H4 (cell line): ENCODE results near the gene CTSH. TPM values are rescaled to one million over a fixed set of nuclear protein-coding genes. Genes with fewer than 3 reads are reported as not detected.
A peak's percentile ranks its signal among the peaks of the same experiment; 100 is the strongest.

Experiments
- DNase-seq: peaks from one replicate; pipeline ENCODE4 v3.0.0-alpha.2; 2015; ENCODE audit warnings: low spot score
- total RNA-seq: library from RNA; depleted of rRNA; stranded (reverse); fragments of >200 nt; shearing (Covaris generic); gene quantifications from 2 replicates; pipeline ENCODE4 v1.2.3, GENCODE V29; 2014; rRNA removed

Gene CTSH
- total RNA-seq = 39.9 and 40.5 TPM in 2 replicates

GRCh38 chr15:78944669-78945407, at the start of gene CTSH:
Gene CTSH, minus strand, starts transcription at chr15:78945046. Its CDS starts 65 bp downstream, at chr15:78944981.
- DNase-seq = no peak

- DNase-seq = no peak
Measured at GRCh38 chr15:78993931-78994530, 49.2 kb upstream of the CTSH start.

GRCh38 chr15:78993257-78993930, 48.5 kb upstream of the CTSH start:
- DNase-seq = no peak

GRCh38 chr15:78992416-78993256, 47.8 kb upstream of the CTSH start:
- DNase-seq = no peak

GRCh38 chr15:78991879-78992278, 47.0 kb upstream of the CTSH start:
- DNase-seq = no peak

- DNase-seq = no peak
Measured at GRCh38 chr15:78991476-78991875, 46.6 kb upstream of the CTSH start.

- no peak for DNase-seq
Measured at GRCh38 chr15:78990278-78990677, 45.4 kb upstream of the CTSH start.

- DNase-seq = no peak
Measured at GRCh38 chr15:78989701-78990240, 44.9 kb upstream of the CTSH start.

GRCh38 chr15:78988361-78988911, 43.6 kb upstream of the CTSH start:
- DNase-seq = peak; percentile 97

- no peak for DNase-seq
Measured at GRCh38 chr15:78987556-78988360, 42.9 kb upstream of the CTSH start.

GRCh38 chr15:78985859-78986475, 41.1 kb upstream of the CTSH start:
- no peak for DNase-seq

- no peak for DNase-seq
Measured at GRCh38 chr15:78984041-78984440, 39.2 kb upstream of the CTSH start.

GRCh38 chr15:78983146-78983918, 38.5 kb upstream of the CTSH start:
- no peak for DNase-seq

- DNase-seq = no peak
Measured at GRCh38 chr15:78982736-78983135, 37.9 kb upstream of the CTSH start.

- DNase-seq = no peak
Measured at GRCh38 chr15:78981532-78982313, 36.9 kb upstream of the CTSH start.

GRCh38 chr15:78979456-78980320, 34.8 kb upstream of the CTSH start:
- DNase-seq = peak; percentile 89

- DNase-seq = no peak
Measured at GRCh38 chr15:78978601-78979179, 33.8 kb upstream of the CTSH start.
